ENCODE measurements around the gene IZUMO3. TPM values are rescaled to one million over a fixed set of nuclear protein-coding genes. Genes with fewer than 3 reads are reported as not detected.

IZUMO3 gene
- polyA plus RNA-seq, 1 experiment = not detected

DNA sequence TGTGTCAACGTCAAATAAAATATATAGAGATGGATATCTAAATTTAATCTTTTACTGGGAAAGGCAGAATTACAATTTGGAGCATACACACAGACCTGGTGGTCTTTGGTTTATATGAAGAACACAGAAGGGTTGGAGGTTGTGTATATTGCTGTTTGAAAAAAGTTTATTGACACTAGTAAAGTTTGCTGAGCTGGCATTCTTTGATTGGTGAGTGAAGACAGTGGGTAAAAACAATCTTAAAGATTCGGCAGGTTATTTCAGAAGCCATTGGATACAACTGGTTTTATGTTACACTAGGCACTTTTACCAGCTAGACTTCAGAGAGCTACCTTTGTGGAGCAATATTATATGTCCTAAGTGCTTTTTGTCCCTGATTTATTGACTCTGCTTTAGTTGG, 27.2 kb downstream of the IZUMO3 start:
- H3K36me3 ChIP-seq (ENCODE audit: control insufficient read depth, insufficient read depth, low read length) = no peaks in the 10 kb centered on the region
- DNase-seq (ENCODE audit: low read depth) = no peak
- H3K4me3 ChIP-seq (ENCODE audit: low read depth, low read length) = no peak overlapping the region
- no peaks in the 10 kb centered on the region for H3K27me3 ChIP-seq (ENCODE audit: control insufficient read depth, insufficient read depth, low read length)
- TF ChIP-seq, protein P1, sequence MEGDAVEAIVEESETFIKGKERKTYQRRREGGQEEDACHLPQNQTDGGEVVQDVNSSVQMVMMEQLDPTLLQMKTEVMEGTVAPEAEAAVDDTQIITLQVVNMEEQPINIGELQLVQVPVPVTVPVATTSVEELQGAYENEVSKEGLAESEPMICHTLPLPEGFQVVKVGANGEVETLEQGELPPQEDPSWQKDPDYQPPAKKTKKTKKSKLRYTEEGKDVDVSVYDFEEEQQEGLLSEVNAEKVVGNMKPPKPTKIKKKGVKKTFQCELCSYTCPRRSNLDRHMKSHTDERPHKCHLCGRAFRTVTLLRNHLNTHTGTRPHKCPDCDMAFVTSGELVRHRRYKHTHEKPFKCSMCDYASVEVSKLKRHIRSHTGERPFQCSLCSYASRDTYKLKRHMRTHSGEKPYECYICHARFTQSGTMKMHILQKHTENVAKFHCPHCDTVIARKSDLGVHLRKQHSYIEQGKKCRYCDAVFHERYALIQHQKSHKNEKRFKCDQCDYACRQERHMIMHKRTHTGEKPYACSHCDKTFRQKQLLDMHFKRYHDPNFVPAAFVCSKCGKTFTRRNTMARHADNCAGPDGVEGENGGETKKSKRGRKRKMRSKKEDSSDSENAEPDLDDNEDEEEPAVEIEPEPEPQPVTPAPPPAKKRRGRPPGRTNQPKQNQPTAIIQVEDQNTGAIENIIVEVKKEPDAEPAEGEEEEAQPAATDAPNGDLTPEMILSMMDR (IDR thresholded peaks at IDR 0.05; ENCODE audit: insufficient read depth, low read depth, low read length) = no peak
- POLR2A ChIA-PET = no interaction called here
- CTCF ChIA-PET = interaction anchor here (1.0 kb wide), 1 partner anchor 15 kb away, joined by 5 read pairs; no protein-coding TSS in a partner anchor

DNA sequence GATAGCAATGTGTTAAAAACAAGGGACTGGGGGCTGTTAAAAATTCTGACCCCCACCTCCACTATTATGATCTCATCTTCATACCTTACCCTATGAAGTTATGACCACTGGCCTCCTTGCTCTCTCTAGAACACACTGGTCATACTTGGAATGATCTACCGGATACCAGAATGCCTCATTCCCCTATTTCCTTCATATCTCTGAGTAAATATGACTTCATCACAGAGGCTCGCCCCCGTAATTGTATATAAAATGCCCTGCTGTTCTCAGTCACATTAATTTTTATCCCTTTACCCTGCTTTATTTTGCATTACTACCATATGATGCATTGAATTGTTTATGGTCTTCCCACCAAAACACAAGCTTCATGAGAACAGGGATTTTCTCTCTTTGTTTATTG, 29.2 kb downstream of the IZUMO3 start:
- POLR2A ChIA-PET = no interaction called here
- CTCF ChIA-PET = no interaction called here
- H3K36me3 ChIP-seq (ENCODE audit: control insufficient read depth, insufficient read depth, low read length) = no peaks in the 10 kb centered on the region

DNA sequence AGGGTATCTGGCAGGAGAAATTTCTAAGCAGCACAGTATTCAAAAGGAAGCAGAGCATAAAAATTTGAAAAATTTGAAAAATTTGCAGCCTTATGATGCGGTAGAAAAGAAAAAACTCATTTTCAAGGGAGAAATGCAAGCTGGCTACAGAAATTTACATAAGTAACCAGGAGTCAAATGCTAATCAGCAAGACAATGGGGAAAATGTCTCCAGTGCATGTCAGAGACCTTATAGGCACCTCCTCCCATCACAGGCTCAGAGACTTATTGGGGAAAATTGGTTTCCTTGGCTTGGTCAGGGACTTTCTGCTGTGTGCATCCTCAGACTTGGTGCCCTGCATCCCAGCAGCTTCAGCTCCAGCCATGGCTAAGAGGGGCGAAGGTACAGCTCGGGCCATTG, 35.8 kb downstream of the IZUMO3 start:
- Histone ChIP-seq H3K36me3 (ENCODE audit: control insufficient read depth, insufficient read depth, low read length) (no peaks in the 10 kb centered on the region), H3K4me3 (ENCODE audit: low read depth, low read length) (no peak overlapping the region), H3K27me3 (ENCODE audit: control insufficient read depth, insufficient read depth, low read length) (no peaks in the 10 kb centered on the region)
- POLR2A ChIA-PET = no interaction called here
- no peak for DNase-seq (ENCODE audit: low read depth)
- CTCF ChIA-PET = no interaction called here
- TF ChIP-seq, protein P1 (IDR thresholded peaks at IDR 0.05; ENCODE audit: insufficient read depth, low read depth, low read length) = no peak

More for the DNA sequence above, 29.2 kb downstream of the IZUMO3 start:
- Histone ChIP-seq H3K4me3 (ENCODE audit: low read depth, low read length) (no peak overlapping the region), H3K27me3 (ENCODE audit: control insufficient read depth, insufficient read depth, low read length) (no peaks in the 10 kb centered on the region)
- TF ChIP-seq, protein P1 (IDR thresholded peaks at IDR 0.05; ENCODE audit: insufficient read depth, low read depth, low read length) = no peak
- DNase-seq (ENCODE audit: low read depth) = no peak

DNA sequence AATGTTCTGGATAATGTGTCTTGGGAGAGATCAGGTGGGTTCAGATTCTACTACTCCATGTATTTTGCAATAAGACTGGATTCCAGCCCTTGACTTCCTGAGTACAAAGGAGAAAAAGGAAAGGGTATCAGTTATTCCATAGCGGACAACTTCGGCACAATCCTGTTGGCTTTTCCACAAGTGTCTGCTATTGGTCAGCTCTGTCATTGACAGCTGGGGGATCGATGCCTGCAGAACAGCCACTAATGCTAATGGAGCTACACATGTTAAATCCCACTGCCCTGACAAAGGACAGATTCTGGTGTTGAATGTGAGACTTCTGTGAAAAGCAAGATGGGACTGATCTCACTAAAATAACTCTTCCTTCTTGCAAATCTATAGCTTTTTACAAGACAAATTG, 41.2 kb downstream of the IZUMO3 start:
- no peaks in the 10 kb centered on the region for H3K27me3 ChIP-seq (ENCODE audit: control insufficient read depth, insufficient read depth, low read length)
- no peaks in the 10 kb centered on the region for H3K36me3 ChIP-seq (ENCODE audit: control insufficient read depth, insufficient read depth, low read length)
- TF ChIP-seq, protein P1 (IDR thresholded peaks at IDR 0.05; ENCODE audit: insufficient read depth, low read depth, low read length) = no peak
- CTCF ChIA-PET = no interaction called here
- POLR2A ChIA-PET = no interaction called here
- DNase-seq (ENCODE audit: low read depth) = no peak
- H3K4me3 ChIP-seq (ENCODE audit: low read depth, low read length) = no peak overlapping the region

DNA sequence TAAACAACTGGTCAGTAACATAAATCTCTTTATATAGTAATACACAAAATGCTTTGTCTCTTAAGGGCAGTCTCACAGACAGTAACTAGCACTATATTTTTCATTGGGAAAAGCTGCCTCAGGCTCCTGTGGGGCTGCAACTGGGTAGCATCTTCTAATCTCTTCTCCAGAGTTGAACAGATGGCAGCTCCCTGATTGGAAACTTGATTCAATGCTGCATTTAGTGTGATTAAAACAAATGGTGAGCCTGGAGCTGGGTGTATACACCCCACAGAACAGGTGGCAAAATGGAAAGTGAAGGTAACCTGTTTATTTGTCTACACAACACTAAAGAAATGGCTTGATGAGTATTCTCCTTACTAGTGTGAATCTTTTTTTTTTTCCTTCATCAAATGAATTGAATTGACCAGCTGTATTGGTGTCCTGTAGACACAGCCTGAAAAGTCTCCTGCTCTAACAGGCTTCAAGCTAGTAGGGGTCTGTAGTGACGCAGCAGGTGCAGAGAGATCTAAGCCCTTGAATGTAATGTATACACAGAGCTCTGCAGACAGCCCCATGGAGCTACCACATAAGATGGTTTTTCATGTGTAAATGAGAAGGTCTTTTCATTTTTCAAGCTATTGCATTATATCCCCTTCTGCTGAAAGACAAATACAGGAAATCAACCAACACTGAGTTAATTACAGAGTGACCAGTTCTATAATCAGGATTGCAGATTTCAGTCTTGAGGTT, 43.3 kb downstream of the IZUMO3 start:
- no peaks in the 10 kb centered on the region for H3K27me3 ChIP-seq (ENCODE audit: control insufficient read depth, insufficient read depth, low read length)
- CTCF ChIA-PET = no interaction called here

More for the DNA sequence above, 43.3 kb downstream of the IZUMO3 start:
- Histone ChIP-seq H3K36me3 (ENCODE audit: control insufficient read depth, insufficient read depth, low read length) (no peaks in the 10 kb centered on the region), H3K4me3 (ENCODE audit: low read depth, low read length) (no peak overlapping the region)
- TF ChIP-seq, protein P1 (IDR thresholded peaks at IDR 0.05; ENCODE audit: insufficient read depth, low read depth, low read length) = no peak
- POLR2A ChIA-PET = no interaction called here
- no peak for DNase-seq (ENCODE audit: low read depth)

Data from BJ (cell line).